ENCODE results near the gene NAALADL2.

DNA sequence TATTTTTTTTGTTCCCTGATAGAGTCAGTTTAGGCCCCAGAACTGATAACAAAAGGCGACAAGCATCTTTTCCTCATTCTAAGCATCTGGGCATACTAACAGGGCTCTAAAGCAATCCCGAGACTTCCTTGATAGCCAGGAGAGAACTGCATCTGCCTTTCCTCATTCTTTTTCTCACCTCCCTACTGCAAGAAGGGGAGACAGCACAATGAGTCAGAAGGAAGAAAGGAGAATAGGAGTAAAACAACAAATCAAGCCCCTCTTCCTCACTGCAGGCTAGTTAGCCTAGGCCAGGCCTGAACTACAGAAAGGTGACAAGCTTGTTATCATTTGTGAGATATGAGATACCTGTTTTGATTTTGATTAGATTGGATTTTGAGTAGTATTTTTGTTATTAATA, 97.9 kb downstream of the NAALADL2 start:
- TF ChIP-seq POLR2A (IDR thresholded peaks at IDR 0.05): no peak
- TF ChIP-seq, protein P1, sequence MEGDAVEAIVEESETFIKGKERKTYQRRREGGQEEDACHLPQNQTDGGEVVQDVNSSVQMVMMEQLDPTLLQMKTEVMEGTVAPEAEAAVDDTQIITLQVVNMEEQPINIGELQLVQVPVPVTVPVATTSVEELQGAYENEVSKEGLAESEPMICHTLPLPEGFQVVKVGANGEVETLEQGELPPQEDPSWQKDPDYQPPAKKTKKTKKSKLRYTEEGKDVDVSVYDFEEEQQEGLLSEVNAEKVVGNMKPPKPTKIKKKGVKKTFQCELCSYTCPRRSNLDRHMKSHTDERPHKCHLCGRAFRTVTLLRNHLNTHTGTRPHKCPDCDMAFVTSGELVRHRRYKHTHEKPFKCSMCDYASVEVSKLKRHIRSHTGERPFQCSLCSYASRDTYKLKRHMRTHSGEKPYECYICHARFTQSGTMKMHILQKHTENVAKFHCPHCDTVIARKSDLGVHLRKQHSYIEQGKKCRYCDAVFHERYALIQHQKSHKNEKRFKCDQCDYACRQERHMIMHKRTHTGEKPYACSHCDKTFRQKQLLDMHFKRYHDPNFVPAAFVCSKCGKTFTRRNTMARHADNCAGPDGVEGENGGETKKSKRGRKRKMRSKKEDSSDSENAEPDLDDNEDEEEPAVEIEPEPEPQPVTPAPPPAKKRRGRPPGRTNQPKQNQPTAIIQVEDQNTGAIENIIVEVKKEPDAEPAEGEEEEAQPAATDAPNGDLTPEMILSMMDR (IDR thresholded peaks at IDR 0.05 in 4 of 5, conservative IDR thresholded peaks at IDR 0.05 in 1 of 5): no peak

All from gastrocnemius medialis (tissue), 4 donors.